IMR-90 (cell line): ENCODE data around the gene MFAP2. TPM values are rescaled to one million over a fixed set of nuclear protein-coding genes. Genes with fewer than 3 reads are reported as not detected.

ENCODE experiments used
- ATAC-seq: fragments of 200-7000 bp; cut with Tn5 transposase; 2 replicates; pipeline ENCODE4 v1.9.1; 2020; ENCODE audit warnings: low read depth, mild to moderate bottlenecking, moderate library complexity
- Bru-seq: library from RNA; stranded (reverse); fragments of 400-500 nt; gene quantifications from one replicate; lab custom pipeline; 2021; lab: Mats Ljungman, UMichigan
- BruChase-seq, 2 experiments: library from RNA; stranded (reverse); fragments of 400-500 nt; gene quantifications; one replicate each; lab custom pipeline; 2021; lab: Mats Ljungman, UMichigan
- BruUV-seq: library from RNA; stranded (reverse); fragments of 400-500 nt; replicated peaks from 2 replicates; lab custom pipeline; 2021; lab: Mats Ljungman, UMichigan
- CTCF ChIA-PET: fragments of 300-600 bp; formaldehyde crosslinking; extraction: SDS; loops from one replicate; lab custom pipeline; 2021; ENCODE audit warnings: antibody characterized with exemption; lab: Yijun Ruan, JAX
- POLR2A ChIA-PET: fragments of 300-600 bp; sonication (Branson Sonifier 250); formaldehyde crosslinking; loops from one replicate; lab custom pipeline; 2022; ENCODE audit warnings: antibody characterized with exemption; ENCODE audit not compliant: unreplicated experiment; lab: Charles Lee
- DNase-seq: peaks from one replicate; pipeline ENCODE4 v3.0.0; 2013
- H2AFZ ChIP-seq: replicated peaks from 2 replicates; pipeline ENCODE3; 2013; ENCODE audit warnings: low read length, mild to moderate bottlenecking; ENCODE audit not compliant: poor library complexity
- H2AK5ac ChIP-seq: 2 replicates; pipeline ENCODE4 v1.6.1; 2013; ENCODE audit warnings: low read depth, low read length, inconsistent platforms
- H2AK9ac ChIP-seq: replicated peaks from 2 replicates; pipeline ENCODE3; 2013; ENCODE audit warnings: mild to moderate bottlenecking, low read depth, low read length, moderate library complexity; ENCODE audit not compliant: poor library complexity
- H2BK120ac ChIP-seq: 2 replicates; pipeline ENCODE4 v1.6.1; 2013; ENCODE audit warnings: low read depth, low read length, inconsistent platforms
- H2BK15ac ChIP-seq: 3 replicates; pipeline ENCODE4 v1.6.1; 2013; ENCODE audit warnings: low read depth, low read length, inconsistent platforms
- H2BK20ac ChIP-seq: 2 replicates; pipeline ENCODE4 v1.6.1; 2013; ENCODE audit warnings: low read depth, mild to moderate bottlenecking, inconsistent platforms, low read length, moderate library complexity
- H2BK5ac ChIP-seq: 2 replicates; pipeline ENCODE4 v1.6.1; 2013; ENCODE audit warnings: mild to moderate bottlenecking, low read depth, low read length, inconsistent platforms; ENCODE audit not compliant: poor library complexity, severe bottlenecking
- H3K14ac ChIP-seq: replicated peaks from 2 replicates; pipeline ENCODE4 v1.6.1; 2013; ENCODE audit warnings: low read depth, low read length, inconsistent platforms
- H3K18ac ChIP-seq: 2 replicates; pipeline ENCODE4 v1.6.1; 2013; ENCODE audit warnings: low read depth, low read length, control low read depth
- H3K23ac ChIP-seq: 2 replicates; pipeline ENCODE4 v1.6.1; 2013; ENCODE audit warnings: low read depth, low read length, inconsistent platforms
- H3K27ac ChIP-seq: 2 replicates; pipeline ENCODE4 v1.5.1; 2013; ENCODE audit warnings: mild to moderate bottlenecking, control low read depth, low read length; ENCODE audit not compliant: insufficient read depth
- H3K27me3 ChIP-seq: 2 replicates; pipeline ENCODE4 v1.6.1; 2013; ENCODE audit warnings: low read length; ENCODE audit not compliant: control insufficient read depth, insufficient read depth
- H3K36me3 ChIP-seq: 2 replicates; pipeline ENCODE4 v1.6.1; 2013; ENCODE audit warnings: low read length, mixed read lengths; ENCODE audit not compliant: control insufficient read depth, insufficient read depth
- H3K4ac ChIP-seq: 2 replicates; pipeline ENCODE4 v1.6.1; 2013; ENCODE audit warnings: low read depth, low read length, inconsistent platforms
- H3K4me1 ChIP-seq: 2 replicates; pipeline ENCODE4 v1.6.1; 2013; ENCODE audit warnings: low read length, mixed read lengths; ENCODE audit not compliant: control insufficient read depth, insufficient read depth
- H3K4me2 ChIP-seq: 2 replicates; pipeline ENCODE4 v1.6.1; 2013; ENCODE audit warnings: low read depth, mild to moderate bottlenecking, control low read depth, low read length, moderate library complexity
- H3K4me3 ChIP-seq: 2 replicates; pipeline ENCODE4 v1.5.1; 2013; ENCODE audit warnings: low read depth, mild to moderate bottlenecking, control low read depth, low read length, moderate library complexity; ENCODE audit not compliant: insufficient read depth
- H3K56ac ChIP-seq: 2 replicates; pipeline ENCODE4 v1.6.1; 2013; ENCODE audit warnings: low read length, inconsistent platforms; ENCODE audit not compliant: insufficient read depth; ENCODE audit errors: extremely low read depth
- H3K79me1 ChIP-seq, 2 experiments: 2 replicates each; pipeline ENCODE4 v1.6.1; 2013; ENCODE audit warnings: low read length in 2 of 2, inconsistent platforms in 1 of 2, low read depth in 1 of 2
- H3K9ac ChIP-seq: 2 replicates; pipeline ENCODE4 v1.6.1; 2013; ENCODE audit warnings: low read depth, low read length, control low read depth
- H3K9me1 ChIP-seq: 2 replicates; pipeline ENCODE4 v1.6.1; 2013; ENCODE audit warnings: low read length, inconsistent platforms; ENCODE audit not compliant: insufficient read depth
- H3K9me3 ChIP-seq: 2 replicates; pipeline ENCODE4 v1.6.1; 2013; ENCODE audit warnings: low read length; ENCODE audit not compliant: control insufficient read depth, insufficient read depth
- H4K20me1 ChIP-seq: 2 replicates; pipeline ENCODE4 v1.6.1; 2013; ENCODE audit warnings: low read length, inconsistent platforms; ENCODE audit not compliant: insufficient read depth
- H4K5ac ChIP-seq: 2 replicates; pipeline ENCODE4 v1.6.1; 2013; ENCODE audit warnings: mild to moderate bottlenecking, low read depth, low read length, control low read depth
- H4K8ac ChIP-seq, 2 experiments: 2 replicates each; pipeline ENCODE4 v1.6.1; 2013; ENCODE audit warnings: low read depth in 2 of 2, low read length in 2 of 2, control low read depth in 1 of 2, inconsistent platforms in 1 of 2
- H4K91ac ChIP-seq: 2 replicates; pipeline ENCODE4 v1.6.1; 2013; ENCODE audit warnings: low read depth, low read length, inconsistent platforms; ENCODE audit not compliant: insufficient read depth
- CEBPB ChIP-seq: IDR thresholded peaks from 2 replicates; pipeline ENCODE4 v1.6.1; 2012; ENCODE audit warnings: low read depth, low read length, improper control_type of control experiment
- CHD1 ChIP-seq: IDR thresholded peaks from 2 replicates; pipeline ENCODE4 v1.6.1; 2012; ENCODE audit warnings: low read depth, low read length, improper control_type of control experiment
- FOS ChIP-seq: fragments of 150-350 bp; IDR thresholded peaks from 2 replicates; pipeline ENCODE4 v1.6.1; 2016; ENCODE audit warnings: low read depth, low read length
- MAFK ChIP-seq: IDR thresholded peaks from 2 replicates; pipeline ENCODE4 v1.6.1; 2012; ENCODE audit warnings: low read depth, low read length, improper control_type of control experiment
- MAZ ChIP-seq: IDR thresholded peaks from 2 replicates; pipeline ENCODE4 v1.6.1; 2012; ENCODE audit warnings: low read depth, mild to moderate bottlenecking, low read length, improper control_type of control experiment, moderate library complexity, borderline replicate concordance
- NFE2L2 ChIP-seq: fragments of 150-350 bp; IDR thresholded peaks from 2 replicates; pipeline ENCODE4 v1.6.1; 2016; ENCODE audit warnings: low read depth, mild to moderate bottlenecking, low read length
- POLR2A ChIP-seq: IDR thresholded peaks from 2 replicates; pipeline ENCODE4 v1.6.1; 2012; ENCODE audit warnings: mild to moderate bottlenecking, low read depth, low read length
- RCOR1 ChIP-seq: IDR thresholded peaks from 2 replicates; pipeline ENCODE4 v1.6.1; 2012; ENCODE audit warnings: mild to moderate bottlenecking, low read length, improper control_type of control experiment; ENCODE audit not compliant: insufficient replicate concordance
- RFX5 ChIP-seq: IDR thresholded peaks from 2 replicates; pipeline ENCODE4 v1.8.0; 2012; ENCODE audit warnings: low read depth, mild to moderate bottlenecking, low read length, moderate library complexity
- SMC3 ChIP-seq: fragments of 150-350 bp; IDR thresholded peaks from 2 replicates; pipeline ENCODE4 v1.6.1; 2016; ENCODE audit warnings: low read depth, mild to moderate bottlenecking, antibody characterized with exemption, low read length, moderate library complexity
- WGBS, 2 experiments: methylation state at CpG; one replicate each; pipeline versions ENCODE4 v1.1.5 to v1.1.7; 2013; ENCODE audit warnings: missing lambda C conversion rate in 2 of 2; ENCODE audit not compliant: insufficient read length in 1 of 2; ENCODE audit errors: extremely low coverage in 2 of 2; 5-methylcytosine and 5-hydroxymethylcytosine counted together
- dilution Hi-C: fragments of 300-500 bp; cut with HindIII; formaldehyde crosslinking; loops from one replicate; pipeline ENCODE4 v1.14.3; 2018; ENCODE audit warnings: low sequenced_read_pairs; ENCODE audit not compliant: unreplicated experiment
- in situ Hi-C: fragments of 300-500 bp; cut with MboI; formaldehyde crosslinking; loops from 3 replicates; pipeline ENCODE4 v1.14.3; 2019; ENCODE audit warnings: low sequenced_read_pairs, inconsistent platforms, mixed read lengths
- intact Hi-C: fragments of 100-400 bp; cut with micrococcal nuclease; formaldehyde crosslinking; loops from 2 replicates; pipeline ENCODE4 v1.10.0; 2022
- long read RNA-seq: library from polyadenylated mRNA; unstranded; transcript quantifications from one replicate; pipeline ENCODE4 v2.0.0, GENCODE V29; 2021; ENCODE audit not compliant: unreplicated experiment
- polyA plus RNA-seq, 3 experiments: library from polyadenylated mRNA; depleted of rRNA; stranded (reverse); fragments of >200 nt; gene quantifications; 2 replicates each; pipeline ENCODE4 v1.2.3, GENCODE V29; 2012; ENCODE audit warnings: low replicate concordance in 1 of 3
- total RNA-seq: library from RNA; depleted of rRNA; stranded (reverse); fragments of >200 nt; gene quantifications from 2 replicates; pipeline ENCODE4 v1.2.3, GENCODE V29; 2012; rRNA removed
- TF ChIP-seq, protein P1 (sequence below): conservative IDR thresholded peaks from 2 replicates; pipeline ENCODE4 v1.5.1; 2012; ENCODE audit warnings: mild to moderate bottlenecking, low read depth, low read length, improper control_type of control experiment
- TF ChIP-seq, protein P2 (sequence below): fragments of 150-350 bp; IDR thresholded peaks from 2 replicates; pipeline ENCODE4 v1.6.1; 2017; ENCODE audit warnings: mild to moderate bottlenecking, antibody characterized with exemption, low read length, low read depth

Gene MFAP2, protein sequence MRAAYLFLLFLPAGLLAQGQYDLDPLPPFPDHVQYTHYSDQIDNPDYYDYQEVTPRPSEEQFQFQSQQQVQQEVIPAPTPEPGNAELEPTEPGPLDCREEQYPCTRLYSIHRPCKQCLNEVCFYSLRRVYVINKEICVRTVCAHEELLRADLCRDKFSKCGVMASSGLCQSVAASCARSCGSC
- total RNA-seq (2.5 and 3.9 TPM in 2 replicates), polyA plus RNA-seq (2012; rRNA removed) (13.9 and 14.6 TPM in 2 replicates), Bru-seq, nascent RNA (percentile 29 among the genes with signal in this experiment), BruChase-seq, experiment 1, labeled RNA remaining after a 6-hour chase (percentile 30 among the genes with signal in this experiment), BruChase-seq, experiment 2, labeled RNA remaining after a 2-hour chase (percentile 24 among the genes with signal in this experiment)
- polyA plus RNA-seq (2012; cell fraction: cytosol; rRNA removed): 14.5 and 21.7 TPM in 2 replicates
- polyA plus RNA-seq (2012; cell fraction: nucleus; rRNA removed; ENCODE audit: low replicate concordance): 17.6 and 36.8 TPM in 2 replicates
- long read RNA-seq, partial matches to known transcripts: 1 of 7 reads
- long read RNA-seq, other reads (novel, unspliced or antisense): 2 of 7 reads

DNA sequence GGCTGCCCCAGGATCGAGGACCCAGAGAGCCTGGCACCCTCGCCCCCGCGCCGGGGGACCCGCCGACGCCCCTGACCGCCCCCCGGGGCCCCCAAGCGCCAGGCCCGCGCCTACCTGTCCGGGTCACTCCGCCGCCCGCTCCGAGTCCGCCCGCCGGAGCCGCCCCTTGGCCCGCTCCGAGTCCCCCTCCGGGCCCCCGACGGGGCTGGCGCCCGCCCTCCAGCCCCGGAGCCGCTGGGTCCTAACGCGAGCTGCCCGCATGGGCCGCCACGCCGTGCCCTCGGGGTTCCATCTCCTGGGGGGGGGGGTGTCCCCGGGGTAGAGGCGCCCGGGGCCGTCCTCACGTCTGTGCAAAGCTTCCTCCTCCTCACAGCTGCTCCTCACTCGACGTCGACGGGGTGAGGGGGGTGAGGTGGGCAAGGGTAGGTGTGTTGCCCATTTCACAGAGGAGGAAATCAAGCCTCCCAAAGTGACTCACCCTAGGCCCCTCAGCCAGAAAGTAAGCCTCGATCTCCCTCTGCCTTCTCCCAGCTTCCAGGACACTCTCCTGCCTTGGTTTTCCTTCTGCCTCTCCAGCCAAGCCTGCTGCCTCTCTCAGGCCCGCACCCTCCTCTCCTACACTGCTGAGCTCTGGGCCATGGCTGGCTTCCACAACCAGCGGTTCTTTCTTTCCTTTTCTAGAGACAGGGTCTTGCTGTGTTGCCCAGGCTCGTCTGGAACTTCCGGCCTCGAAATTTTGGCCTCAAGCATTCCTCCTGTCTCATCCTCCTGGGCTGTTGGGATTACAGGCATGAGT, at the start of gene MFAP2:
MFAP2 (minus strand) TSS at position 148 of the 796 bp plus-strand sequence. CDS start 2,347 bp downstream, outside the sequence.
- peak within 1 kb of the TSS; percentile 49 for H2AK9ac ChIP-seq
- no peaks in the 10 kb centered on the region; a peak in 1 of 4 replicates for H3K79me1 ChIP-seq
- CTCF ChIA-PET: interaction anchor here (1.3 kb wide), 1 partner anchor 65 kb away, joined by 4 read pairs; no protein-coding TSS in a partner anchor
- H3K18ac ChIP-seq: no peak within 1 kb of the TSS
- in situ Hi-C loops (no loop called here), dilution Hi-C loops (no loop called here), intact Hi-C loops (no loop called here)
- peak within 1 kb of the TSS; percentile 45 for H3K4me3 ChIP-seq
- peak within 1 kb of the TSS; percentile 23 for H3K14ac ChIP-seq
- ATAC-seq (0 out of 2 replicates have a peak, but pooled peaks have one; percentile 19), DNase-seq (no peak)
- H3K4me2 ChIP-seq: peak within 1 kb of the TSS; percentile 36; the same call in 1 of the 2 replicates
- 37% methylated on average over 11 of the region's 53 CpGs; no CpG with 5 or more reads in 1 of the 2 experiments for WGBS, 2 experiments
- H3K9me1 ChIP-seq: no peaks in the 10 kb centered on the region
- peak within 1 kb of the TSS; percentile 56; the same call in 1 of the 2 replicates for H2AK5ac ChIP-seq
- H2BK5ac ChIP-seq: no peak within 1 kb of the TSS
- H3K27ac ChIP-seq: no peak within 1 kb of the TSS
- H3K9ac ChIP-seq: no peak within 1 kb of the TSS
- no peak within 1 kb of the TSS for H3K56ac ChIP-seq
- H4K20me1 ChIP-seq: peaks cover 3% of the 10 kb centered on the region; the same call in 1 of the 2 replicates
- peak within 1 kb of the TSS; percentile 56 for H3K4ac ChIP-seq
- H3K36me3 ChIP-seq: no peaks in the 10 kb centered on the region
- POLR2A ChIA-PET: no interaction called here
- H2BK20ac ChIP-seq: peak within 1 kb of the TSS; percentile 50
- no peaks in the 10 kb centered on the region for H3K9me3 ChIP-seq
- H2BK15ac ChIP-seq: peak within 1 kb of the TSS; percentile 15; the same call in 1 of the 3 replicates
- BruUV-seq: no TSS peak
- peak within 1 kb of the TSS; percentile 72 for H2AFZ ChIP-seq
- no peak within 1 kb of the TSS for H4K5ac ChIP-seq
- 0 out of 4 replicates have a peak within 1 kb of the TSS, but pooled peaks of 1 of the 2 experiments have one; percentile 20 for H4K8ac ChIP-seq
- peaks cover 9% of the 10 kb centered on the region; the same call in 1 of the 2 replicates for H3K4me1 ChIP-seq
- peak within 1 kb of the TSS; percentile 7 for H2BK120ac ChIP-seq
- no peaks in the 10 kb centered on the region for H3K27me3 ChIP-seq
- no peak within 1 kb of the TSS for H4K91ac ChIP-seq
- peak within 1 kb of the TSS; percentile 6; the same call in 1 of the 2 replicates for H3K23ac ChIP-seq
- TF ChIP-seq POLR2A (no peak), CEBPB (no peak), RFX5 (no peak), NFE2L2 (no peak), CHD1 (no peak), RCOR1 (no peak), SMC3 (no peak), MAZ (no peak), FOS (no peak), MAFK (no peak)
- TF ChIP-seq, protein P1, sequence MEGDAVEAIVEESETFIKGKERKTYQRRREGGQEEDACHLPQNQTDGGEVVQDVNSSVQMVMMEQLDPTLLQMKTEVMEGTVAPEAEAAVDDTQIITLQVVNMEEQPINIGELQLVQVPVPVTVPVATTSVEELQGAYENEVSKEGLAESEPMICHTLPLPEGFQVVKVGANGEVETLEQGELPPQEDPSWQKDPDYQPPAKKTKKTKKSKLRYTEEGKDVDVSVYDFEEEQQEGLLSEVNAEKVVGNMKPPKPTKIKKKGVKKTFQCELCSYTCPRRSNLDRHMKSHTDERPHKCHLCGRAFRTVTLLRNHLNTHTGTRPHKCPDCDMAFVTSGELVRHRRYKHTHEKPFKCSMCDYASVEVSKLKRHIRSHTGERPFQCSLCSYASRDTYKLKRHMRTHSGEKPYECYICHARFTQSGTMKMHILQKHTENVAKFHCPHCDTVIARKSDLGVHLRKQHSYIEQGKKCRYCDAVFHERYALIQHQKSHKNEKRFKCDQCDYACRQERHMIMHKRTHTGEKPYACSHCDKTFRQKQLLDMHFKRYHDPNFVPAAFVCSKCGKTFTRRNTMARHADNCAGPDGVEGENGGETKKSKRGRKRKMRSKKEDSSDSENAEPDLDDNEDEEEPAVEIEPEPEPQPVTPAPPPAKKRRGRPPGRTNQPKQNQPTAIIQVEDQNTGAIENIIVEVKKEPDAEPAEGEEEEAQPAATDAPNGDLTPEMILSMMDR: no peak
- TF ChIP-seq, protein P2, sequence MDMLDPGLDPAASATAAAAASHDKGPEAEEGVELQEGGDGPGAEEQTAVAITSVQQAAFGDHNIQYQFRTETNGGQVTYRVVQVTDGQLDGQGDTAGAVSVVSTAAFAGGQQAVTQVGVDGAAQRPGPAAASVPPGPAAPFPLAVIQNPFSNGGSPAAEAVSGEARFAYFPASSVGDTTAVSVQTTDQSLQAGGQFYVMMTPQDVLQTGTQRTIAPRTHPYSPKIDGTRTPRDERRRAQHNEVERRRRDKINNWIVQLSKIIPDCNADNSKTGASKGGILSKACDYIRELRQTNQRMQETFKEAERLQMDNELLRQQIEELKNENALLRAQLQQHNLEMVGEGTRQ: no peak
